Tibial artery (tissue), 4 donors: ENCODE results near the gene TAS1R3.

Experiments
- DNase-seq, 2 donors: peaks; one replicate each; pipeline ENCODE4 v3.0.0-alpha.2; 2019
- H3K27ac ChIP-seq, 2 donors: fragments of 200-600 bp; sonication (generic) in 1 of 2; 1 replicate in 1 of 2; 2 replicates in 1 of 2; pipeline ENCODE4 v1.5.1; 2018 to 2019; ENCODE audit warnings: mild to moderate bottlenecking in 1 of 2
- H3K27me3 ChIP-seq, 2 donors: fragments of 200-600 bp; sonication (generic) in 1 of 2; one replicate each; pipeline versions ENCODE4 v1.5.1 to v1.6.0; 2016 to 2019
- H3K36me3 ChIP-seq, 3 donors: fragments of 200-600 bp; sonication (generic) in 2 of 3; one replicate each; pipeline ENCODE4 v1.5.1; 2016 to 2019; ENCODE audit warnings: mild to moderate bottlenecking in 2 of 3
- H3K4me1 ChIP-seq, 4 donors: fragments of 200-600 bp; sonication (generic) in 2 of 4; 1 replicate in 3 of 4; 2 replicates in 1 of 4; pipeline ENCODE4 v1.5.1; 2016 to 2019
- H3K4me3 ChIP-seq, 2 donors: fragments of 200-600 bp; sonication (generic) in 1 of 2; 1 replicate in 1 of 2; 2 replicates in 1 of 2; pipeline ENCODE4 v1.5.1; 2018 to 2019; ENCODE audit warnings: mild to moderate bottlenecking in 2 of 2
- H3K9me3 ChIP-seq, 3 donors: fragments of 200-600 bp; sonication (generic) in 1 of 3; one replicate each; pipeline ENCODE4 v1.5.1; 2016 to 2019
- CTCF ChIP-seq, 2 experiments: fragments of 200-600 bp in 1 of 2; fragments of 450-650 bp in 1 of 2; IDR thresholded peaks; one replicate each; pipeline ENCODE4 v1.5.1; 2017 to 2019; ENCODE audit warnings: antibody characterized with exemption in 2 of 2, mild to moderate bottlenecking in 1 of 2, moderate library complexity in 1 of 2
- intact Hi-C: fragments of 100-400 bp; cut with DNase I; formaldehyde crosslinking; loops from one replicate; pipeline ENCODE4 v1.15.0; 2023; ENCODE audit warnings: low total_unique reads

TAS1R3 gene

GRCh38 chr1:1335283-1335682 is 4.2 kb downstream of the TAS1R3 start:
- intact Hi-C loops = no loop called here
- no peaks in the 10 kb centered on the region for H3K27me3 ChIP-seq
- DNase-seq = no peak
- H3K27ac ChIP-seq = no peak overlapping the region
- H3K9me3 ChIP-seq = no peaks in the 10 kb centered on the region
- no peak for TF ChIP-seq CTCF (IDR thresholded peaks at IDR 0.05)
- H3K36me3 ChIP-seq = peaks cover 15 to 52% (median 48%) of the 10 kb centered on the region in 3 donors
- H3K4me1 ChIP-seq = peaks cover 0 to 30% (median 0%) of the 10 kb centered on the region in 4 donors
- no peak overlapping the region for H3K4me3 ChIP-seq

GRCh38 chr1:1335792-1336248 is 4.7 kb downstream of the TAS1R3 start:
- H3K4me3 ChIP-seq = no peak overlapping the region
- DNase-seq = no peak
- H3K4me1 ChIP-seq = peaks cover 0 to 28% (median 0%) of the 10 kb centered on the region in 4 donors
- peaks cover 15 to 57% (median 53%) of the 10 kb centered on the region in 3 donors for H3K36me3 ChIP-seq
- H3K27me3 ChIP-seq = no peaks in the 10 kb centered on the region
- no peak overlapping the region for H3K27ac ChIP-seq
- H3K9me3 ChIP-seq = no peaks in the 10 kb centered on the region
- no peak for TF ChIP-seq CTCF (IDR thresholded peaks at IDR 0.05)
- intact Hi-C loops = no loop called here

GRCh38 chr1:1336446-1336845 is 5.4 kb downstream of the TAS1R3 start:
- H3K36me3 ChIP-seq = peaks cover 15 to 63% (median 56%) of the 10 kb centered on the region in 3 donors
- no peak overlapping the region for H3K4me3 ChIP-seq
- H3K4me1 ChIP-seq = peaks cover 0 to 22% (median 0%) of the 10 kb centered on the region in 4 donors
- H3K9me3 ChIP-seq = no peaks in the 10 kb centered on the region
- no peaks in the 10 kb centered on the region for H3K27me3 ChIP-seq
- no peak for DNase-seq
- no peak overlapping the region for H3K27ac ChIP-seq
- TF ChIP-seq CTCF (IDR thresholded peaks at IDR 0.05) = no peak
- intact Hi-C loops = no loop called here

GRCh38 chr1:1336931-1337792 is 6.1 kb downstream of the TAS1R3 start:
- peaks cover 0 to 16% (median 0%) of the 10 kb centered on the region in 4 donors for H3K4me1 ChIP-seq
- no peak overlapping the region for H3K27ac ChIP-seq
- H3K36me3 ChIP-seq = peaks cover 15 to 70% (median 61%) of the 10 kb centered on the region in 3 donors
- no peak overlapping the region for H3K4me3 ChIP-seq
- DNase-seq = no peak
- no peaks in the 10 kb centered on the region for H3K27me3 ChIP-seq
- intact Hi-C loops = no loop called here
- TF ChIP-seq CTCF (IDR thresholded peaks at IDR 0.05) = no peak
- H3K9me3 ChIP-seq = no peaks in the 10 kb centered on the region

- DNase-seq = no peak
- no peaks in the 10 kb centered on the region for H3K27me3 ChIP-seq
- TF ChIP-seq CTCF (IDR thresholded peaks at IDR 0.05) = no peak
- H3K4me1 ChIP-seq = peaks cover 0 to 11% (median 0%) of the 10 kb centered on the region in 4 donors
- H3K36me3 ChIP-seq = peaks cover 15 to 71% (median 61%) of the 10 kb centered on the region in 3 donors
- no peak overlapping the region for H3K27ac ChIP-seq
- H3K4me3 ChIP-seq = no peak overlapping the region
- H3K9me3 ChIP-seq = no peaks in the 10 kb centered on the region
- intact Hi-C loops = no loop called here
Measured at GRCh38 chr1:1337793-1338147, 6.7 kb downstream of the TAS1R3 start.
